Mammary epithelial cell (primary cell): Measurements from ENCODE around the gene NGDN.
"Not testable (repeated sequence)": the region's sequence is repeated elsewhere in the genome, so short reads cannot be mapped to it uniquely, and the experiment has no call there.

ENCODE experiments used
- CTCF ChIP-seq, 2 donors: IDR thresholded peaks in 1 of 2; conservative IDR thresholded peaks in 1 of 2; 2 replicates each; pipeline ENCODE4 v1.5.1; 2011 to 2012; ENCODE audit warnings: inconsistent platforms in 2 of 2, low read length in 2 of 2, mild to moderate bottlenecking in 2 of 2, control low read depth in 1 of 2, low read depth in 1 of 2; ENCODE audit not compliant: insufficient read depth in 1 of 2; ENCODE audit errors: extremely low read depth in 1 of 2
- EZH2 ChIP-seq: IDR thresholded peaks from 2 replicates; pipeline ENCODE4 v1.6.1; 2012; ENCODE audit warnings: low read length, inconsistent platforms, borderline replicate concordance

GRCh38 chr14:23456883-23457586, 12.5 kb upstream of the NGDN start:
- not testable (repeated sequence) for TF ChIP-seq CTCF (conservative IDR thresholded peaks at IDR 0.05 in 1 of 2, IDR thresholded peaks at IDR 0.05 in 1 of 2; ENCODE audit: extremely low read depth in 1 of 2, insufficient read depth in 1 of 2, low read depth in 1 of 2, low read length in 2 of 2); EZH2
